HepG2 (cell line): ENCODE data around the gene ANKLE1. TPM values are rescaled to one million over a fixed set of nuclear protein-coding genes. Genes with fewer than 3 reads are reported as not detected.

Experiments used
- AKAP8 ChIP-seq: sonication (generic); formaldehyde crosslinking; IDR thresholded peaks from 2 replicates; pipeline ENCODE4 v1.5.1; 2020; ENCODE audit warnings: mild to moderate bottlenecking, missing genetic modification reagents
- CHD2 ChIP-seq: IDR thresholded peaks from 2 replicates; pipeline ENCODE4 v1.6.1; 2011; ENCODE audit warnings: low read depth, low read length, improper control_type of control experiment
- DPF2 ChIP-seq: sonication (generic); formaldehyde crosslinking; IDR thresholded peaks from 2 replicates; pipeline ENCODE4 v1.4.0; 2020; ENCODE audit warnings: mild to moderate bottlenecking, low read depth, missing genetic modification reagents, borderline replicate concordance
- HNRNPLL ChIP-seq: fragments of 200-400 bp; formaldehyde crosslinking; IDR thresholded peaks from 2 replicates; pipeline ENCODE4 v1.6.1; 2017; ENCODE audit warnings: mild to moderate bottlenecking, low read depth, low read length; ENCODE audit not compliant: poor library complexity, severe bottlenecking
- KDM1A ChIP-seq: IDR thresholded peaks from 2 replicates; pipeline ENCODE4 v1.6.1; 2016; ENCODE audit warnings: missing compliant biosample characterization
- NONO ChIP-seq, 2 experiments: fragments of 450-650 bp in 1 of 2; sonication (generic) in 1 of 2; formaldehyde crosslinking in 1 of 2; IDR thresholded peaks in 1 of 2; conservative IDR thresholded peaks in 1 of 2; 2 replicates each; pipeline versions ENCODE4 v1.6.1 to v1.8.0; 2017 to 2022; ENCODE audit warnings: mild to moderate bottlenecking in 1 of 2, missing genetic modification reagents in 1 of 2, moderate library complexity in 1 of 2
- NR1H2 ChIP-seq: sonication (generic); formaldehyde crosslinking; IDR thresholded peaks from 2 replicates; pipeline ENCODE4 v1.8.1; 2022; ENCODE audit warnings: low read depth, missing genetic modification reagents, borderline replicate concordance
- ZBTB37 ChIP-seq: sonication (generic); formaldehyde crosslinking; IDR thresholded peaks from 2 replicates; pipeline ENCODE4 v1.4.0; 2020; ENCODE audit warnings: mild to moderate bottlenecking, missing genetic modification reagents
- ZEB1 ChIP-seq: IDR thresholded peaks from 2 replicates; pipeline ENCODE4 v1.6.1; 2012; ENCODE audit warnings: mild to moderate bottlenecking, low read depth, inconsistent platforms; ENCODE audit not compliant: insufficient replicate concordance
- ZNF281 ChIP-seq: sonication (generic); formaldehyde crosslinking; IDR thresholded peaks from 2 replicates; pipeline ENCODE4 v1.4.0; 2020; ENCODE audit warnings: missing genetic modification reagents, borderline replicate concordance
- ZNF558 ChIP-seq: sonication (generic); formaldehyde crosslinking; IDR thresholded peaks from 2 replicates; pipeline ENCODE4 v1.9.0; 2022; ENCODE audit warnings: mild to moderate bottlenecking, missing genetic modification reagents, borderline replicate concordance
- ZNF569 ChIP-seq: sonication (generic); formaldehyde crosslinking; IDR thresholded peaks from 2 replicates; pipeline ENCODE4 v1.5.0; 2020; ENCODE audit warnings: mild to moderate bottlenecking, missing genetic modification reagents, moderate library complexity, borderline replicate concordance
- ZNF616 ChIP-seq: sonication (generic); formaldehyde crosslinking; IDR thresholded peaks from 2 replicates; pipeline ENCODE4 v1.5.0; 2020; ENCODE audit warnings: low read depth, mild to moderate bottlenecking, missing genetic modification reagents
- ZNF629 ChIP-seq: sonication (generic); formaldehyde crosslinking; conservative IDR thresholded peaks from 2 replicates; pipeline ENCODE4 v1.5.0; 2020; ENCODE audit warnings: missing genetic modification reagents
- ZNF687 ChIP-seq: sonication (generic); formaldehyde crosslinking; IDR thresholded peaks from 2 replicates; pipeline ENCODE4 v1.5.1; 2020; ENCODE audit warnings: mild to moderate bottlenecking, missing genetic modification reagents, moderate library complexity
- ZNF709 ChIP-seq: sonication (generic); formaldehyde crosslinking; IDR thresholded peaks from 2 replicates; pipeline ENCODE4 v1.5.0; 2020; ENCODE audit warnings: mild to moderate bottlenecking, missing genetic modification reagents
- polyA plus RNA-seq, 8 experiments: library from polyadenylated mRNA; depleted of rRNA in 3 of 8; stranded (reverse) in 7 of 8; unstranded in 1 of 8; fragments of >200 nt; fragmentation: Illumina TruSeq in 4 of 8; extraction: Trizol in 4 of 8; gene quantifications; 2 replicates each; pipeline versions ENCODE4 v1.2.1 to v1.2.3, GENCODE V29; 2011 to 2016; ENCODE audit warnings: low read depth in 4 of 8, missing spikeins in 1 of 8, mixed read lengths in 1 of 8; ENCODE audit not compliant: insufficient read depth in 1 of 8
- total RNA-seq, 5 experiments: library from RNA; depleted of rRNA; stranded (reverse); fragments of >200 nt; fragmentation: Illumina TruSeq; extraction: Trizol; gene quantifications; 2 replicates each; pipeline ENCODE4 v1.2.3, GENCODE V29; 2016; ENCODE audit warnings: low read depth in 1 of 5

ANKLE1 gene
- total and polyA plus RNA-seq, 2 of the 13 experiments (the other 11 are each of a cell fraction or from before 2014, with no cell fraction given): 0.69 to 1.5 TPM

GRCh38 chr19:17244618-17245534 is 36.8 kb upstream of the ANKLE1 start (continued):
- no peak for TF ChIP-seq NONO (IDR thresholded peaks at IDR 0.05)
- TF ChIP-seq NONO (CRISPR knock-in tag; conservative IDR thresholded peaks at IDR 0.05): peak; percentile 59
- TF ChIP-seq ZNF281 (CRISPR knock-in tag): no peak
- no peak for TF ChIP-seq CHD2
- peak; percentile 8 for TF ChIP-seq HNRNPLL
- peak; percentile 13; the same call in 1 of the 2 replicates for TF ChIP-seq AKAP8 (CRISPR knock-in tag)
- 0 out of 2 replicates have a peak, but pooled peaks have one; percentile 3 for TF ChIP-seq ZNF558 (CRISPR knock-in tag)
- 0 out of 2 replicates have a peak, but pooled peaks have one; percentile 14 for TF ChIP-seq KDM1A
- 0 out of 2 replicates have a peak, but pooled peaks have one; percentile 39 for TF ChIP-seq ZNF709 (CRISPR knock-in tag)
- peak; percentile 41 for TF ChIP-seq ZEB1
- TF ChIP-seq NR1H2 (CRISPR knock-in tag): 0 out of 2 replicates have a peak, but pooled peaks have one; percentile 11
- 0 out of 2 replicates have a peak, but pooled peaks have one; percentile 6 for TF ChIP-seq ZNF616 (CRISPR knock-in tag)
- TF ChIP-seq ZNF569 (CRISPR knock-in tag): no peak
- TF ChIP-seq ZBTB37: no peak
- peak; percentile 72 for TF ChIP-seq ZNF629
- peak; percentile 20; the same call in 1 of the 2 replicates for TF ChIP-seq DPF2 (CRISPR knock-in tag)
- TF ChIP-seq ZNF687: peak; percentile 1; the same call in 1 of the 2 replicates
